ENCODE measurements around the gene WRAP53.

WRAP53 gene

GRCh38 chr17:7745748-7746470, 57.6 kb downstream of the WRAP53 start:
- no peak for DNase-seq (ENCODE audit: low read depth in 2 of 2)

- no peak for DNase-seq (ENCODE audit: low read depth in 2 of 2)
These were observed 59.4 kb downstream of the WRAP53 start for GRCh38 chr17:7747635-7748071.

- no peak for DNase-seq (ENCODE audit: low read depth in 2 of 2)
These were observed 59.9 kb downstream of the WRAP53 start for GRCh38 chr17:7748076-7748775.

GRCh38 chr17:7750321-7750821, 62.1 kb downstream of the WRAP53 start:
- no peak for DNase-seq (ENCODE audit: low read depth in 2 of 2)

All from stimulated activated CD4-positive, alpha-beta T cell treated with anti-CD3 and anti-CD28 coated beads, Interleukin-12 subunit alpha, Interleukin-12 subunit beta, amount 100 ng/mL, for 24 hours (primary cell).